ENCODE measurements around the gene MLKL. TPM values are rescaled to one million over a fixed set of nuclear protein-coding genes. Genes with fewer than 3 reads are reported as not detected.
A peak's percentile ranks its signal among the peaks of the same experiment; 100 is the strongest.

Gene MLKL
- total RNA-seq (5.2 TPM), polyA plus RNA-seq (10.7 TPM)

DNA sequence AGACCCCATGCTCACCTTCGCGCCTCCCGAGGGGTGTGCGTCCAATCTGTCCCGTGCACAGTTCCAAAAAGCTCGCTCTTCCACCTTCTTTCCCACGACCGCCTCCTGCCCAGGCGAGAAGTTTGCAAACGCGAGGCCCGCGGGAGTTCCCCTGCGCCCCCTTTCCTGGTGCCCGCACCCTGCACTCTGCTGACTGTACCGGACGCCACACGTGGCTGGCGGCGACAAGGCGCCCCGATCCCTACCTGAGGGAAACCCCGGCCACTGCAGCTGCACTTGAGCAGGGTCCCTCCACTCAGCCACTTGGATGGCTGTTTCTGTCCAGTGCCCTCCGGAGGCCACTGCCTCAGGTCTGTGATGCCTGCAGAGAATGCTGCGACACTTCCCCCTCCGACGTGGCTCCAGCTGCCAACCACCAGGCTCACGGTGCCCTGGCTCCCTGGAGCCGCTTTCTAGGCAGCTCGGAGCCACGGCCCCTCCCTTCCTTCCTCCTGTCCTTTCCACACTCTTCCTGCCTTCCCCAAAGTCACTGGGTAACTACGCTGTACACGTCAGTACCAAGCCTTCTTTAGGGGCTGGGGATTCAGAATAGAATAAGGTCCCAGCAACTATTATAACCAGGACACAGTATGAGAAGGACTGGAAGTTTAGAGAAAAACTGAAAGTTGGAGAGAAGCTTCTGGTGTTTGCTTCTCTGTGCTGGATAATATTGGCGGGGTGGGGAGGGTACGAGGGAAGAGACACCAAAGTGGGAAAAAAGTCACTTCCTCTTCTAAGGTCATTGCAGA, at the start of gene MLKL:
TSS of gene MLKL (minus strand) at position 425 of the 788 bp plus-strand sequence. CDS start 5,105 bp downstream, outside the sequence.
- 2% methylated on average over 35 of the region's 35 CpGs for WGBS
- H3K36me3 ChIP-seq (ENCODE audit: insufficient read depth): no peaks in the 10 kb centered on the region
- H3K27ac ChIP-seq (ENCODE audit: low read depth): peak within 1 kb of the TSS; percentile 55
- no peak for DNase-seq (ENCODE audit: extremely low spot score)
- H3K4me1 ChIP-seq (ENCODE audit: insufficient read depth): no peaks in the 10 kb centered on the region
- peak within 1 kb of the TSS; percentile 63 for H3K4me3 ChIP-seq (ENCODE audit: low read depth, low read length)

DNA sequence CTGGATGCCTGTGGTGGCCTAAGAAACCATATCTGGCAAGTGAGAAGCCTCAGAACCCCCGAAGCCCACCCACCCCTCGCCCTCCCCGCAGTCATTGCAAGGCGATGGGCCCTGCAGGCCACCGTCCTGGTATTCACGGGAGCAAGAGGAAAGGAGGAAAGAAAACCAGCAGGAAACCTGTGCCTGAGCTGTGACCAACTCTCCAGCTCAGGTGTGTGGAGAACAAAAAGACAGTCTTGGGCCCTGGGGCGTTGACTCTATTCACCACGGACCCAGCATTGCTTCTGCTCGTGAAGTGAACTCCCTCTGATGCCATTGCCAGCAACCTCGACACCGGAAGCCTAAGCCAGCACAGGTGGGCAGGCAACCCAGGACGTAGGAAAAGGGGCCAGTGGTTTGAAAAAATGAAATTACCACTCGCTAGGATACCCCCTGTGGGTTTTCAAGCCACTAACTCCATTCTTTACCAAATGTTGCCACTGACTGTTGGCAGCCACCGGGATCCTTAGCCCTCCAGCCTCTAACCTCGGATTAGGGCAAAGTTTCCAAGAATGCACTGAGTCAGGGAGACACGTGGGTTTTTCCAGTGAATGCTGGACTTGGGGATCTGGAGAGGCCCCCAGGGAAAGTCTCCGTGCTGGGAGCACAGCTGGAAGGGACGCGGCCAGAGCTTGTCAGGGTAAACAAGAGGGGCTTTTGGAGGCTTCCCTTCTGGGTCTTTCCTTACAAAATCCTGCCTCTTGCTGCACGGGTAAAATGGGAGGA, 48.8 kb upstream of the MLKL start:
- Histone ChIP-seq H3K4me1 (ENCODE audit: insufficient read depth) (no peaks in the 10 kb centered on the region), H3K27ac (ENCODE audit: low read depth) (no peak overlapping the region), H3K4me3 (ENCODE audit: low read depth, low read length) (no peak overlapping the region), H3K36me3 (ENCODE audit: insufficient read depth) (no peaks in the 10 kb centered on the region)
- 49% methylated on average over 20 of the region's 20 CpGs for WGBS
- DNase-seq (ENCODE audit: extremely low spot score): no peak

DNA sequence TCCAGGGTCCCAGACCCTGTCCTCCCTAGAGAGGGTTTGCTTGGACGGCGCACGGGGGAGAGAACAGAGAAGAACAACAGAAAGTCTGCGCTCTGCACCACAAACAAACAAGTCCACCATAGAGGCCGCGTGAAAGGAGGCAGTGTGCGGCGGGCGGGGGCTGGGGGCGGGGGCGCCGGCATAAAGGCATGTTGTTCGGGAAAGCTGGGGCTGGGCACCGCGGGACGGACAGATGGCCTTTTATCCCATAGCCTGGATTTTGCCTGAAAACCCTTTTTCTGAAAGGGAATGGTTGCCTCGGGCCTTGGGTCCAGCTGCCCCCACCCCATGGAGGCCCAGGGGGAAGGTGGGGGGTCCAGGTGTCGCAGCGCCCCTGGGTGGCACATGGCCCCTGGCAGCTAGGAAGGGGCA, 48.0 kb upstream of the MLKL start:
- H3K4me1 ChIP-seq (ENCODE audit: insufficient read depth): no peaks in the 10 kb centered on the region
- H3K4me3 ChIP-seq (ENCODE audit: low read depth, low read length): no peak overlapping the region
- H3K27ac ChIP-seq (ENCODE audit: low read depth): no peak overlapping the region
- WGBS: 87% methylated on average over 19 of the region's 19 CpGs
- no peaks in the 10 kb centered on the region for H3K36me3 ChIP-seq (ENCODE audit: insufficient read depth)
- no peak for DNase-seq (ENCODE audit: extremely low spot score)

DNA sequence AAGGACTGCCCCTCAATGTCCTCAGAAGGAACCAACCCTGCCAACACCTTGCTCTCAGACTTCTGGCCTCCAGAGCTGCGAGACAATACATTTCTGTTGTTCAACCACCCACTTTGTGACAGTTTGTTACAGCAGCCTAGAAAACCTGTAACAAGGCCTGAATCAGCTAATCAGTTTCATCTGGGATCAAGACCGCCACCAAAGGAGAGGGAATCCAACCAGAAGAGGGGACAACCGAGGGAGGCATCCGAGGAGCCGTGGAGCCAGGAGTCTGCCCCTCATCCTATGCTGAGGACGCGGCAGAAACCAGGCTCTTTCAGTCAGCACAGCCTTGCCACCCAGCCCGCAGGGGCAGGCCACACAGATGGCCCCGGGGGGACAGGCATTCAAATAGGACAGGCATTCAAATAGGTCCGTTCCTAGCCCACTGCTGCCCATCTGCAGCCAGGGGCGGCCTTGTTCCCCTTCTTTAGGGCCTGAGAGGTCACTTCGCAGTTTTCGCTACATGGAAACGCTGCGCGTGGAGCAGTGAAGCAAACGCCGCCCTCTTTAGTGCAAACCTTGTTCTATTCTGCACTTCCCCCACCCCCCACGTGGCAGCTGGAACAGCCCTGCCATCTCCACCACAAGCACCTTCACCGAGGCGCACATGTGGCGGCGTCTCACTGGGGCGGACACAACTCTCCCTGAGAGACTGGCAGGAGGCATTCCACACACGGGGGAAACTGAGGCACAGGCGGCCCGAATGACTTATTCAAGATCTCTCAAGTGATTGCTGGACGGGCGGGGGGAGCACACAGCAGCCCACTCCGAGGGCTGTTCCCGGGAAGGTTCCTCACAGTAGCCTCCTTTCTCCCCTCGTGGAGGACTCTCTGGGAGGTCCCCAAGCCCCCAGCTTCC, 47.3 kb upstream of the MLKL start:
- Histone ChIP-seq H3K4me1 (ENCODE audit: insufficient read depth) (no peaks in the 10 kb centered on the region), H3K4me3 (ENCODE audit: low read depth, low read length) (no peak overlapping the region), H3K36me3 (ENCODE audit: insufficient read depth) (no peaks in the 10 kb centered on the region), H3K27ac (ENCODE audit: low read depth) (no peak overlapping the region)
- no peak for DNase-seq (ENCODE audit: extremely low spot score)
- WGBS: 81% methylated on average over 32 of the region's 32 CpGs

DNA sequence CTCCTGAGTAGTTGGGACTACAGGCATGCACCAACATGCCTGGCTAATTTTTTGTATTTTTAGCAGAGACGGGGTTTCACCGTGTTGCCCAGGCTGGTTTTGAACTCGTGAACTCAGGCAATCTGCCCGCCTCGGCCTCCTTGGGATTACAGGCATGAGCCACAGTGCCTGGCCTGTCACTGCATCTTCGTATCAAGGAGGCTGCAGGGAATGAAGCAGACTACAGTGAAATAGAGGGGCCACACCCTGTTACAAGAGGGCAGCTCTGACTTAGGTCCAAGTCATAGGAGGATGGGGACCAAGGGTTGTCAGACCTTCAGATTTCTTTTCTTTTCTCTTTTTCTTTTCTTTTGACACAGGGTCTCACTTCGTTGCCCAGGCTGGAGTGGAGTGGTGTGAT, 45.3 kb upstream of the MLKL start:
- no peaks in the 10 kb centered on the region for H3K36me3 ChIP-seq (ENCODE audit: insufficient read depth)
- 88% methylated on average over 7 of the region's 7 CpGs for WGBS
- no peak for DNase-seq (ENCODE audit: extremely low spot score)
- no peak overlapping the region for H3K27ac ChIP-seq (ENCODE audit: low read depth)
- H3K4me1 ChIP-seq (ENCODE audit: insufficient read depth): no peaks in the 10 kb centered on the region
- no peak overlapping the region for H3K4me3 ChIP-seq (ENCODE audit: low read depth, low read length)

DNA sequence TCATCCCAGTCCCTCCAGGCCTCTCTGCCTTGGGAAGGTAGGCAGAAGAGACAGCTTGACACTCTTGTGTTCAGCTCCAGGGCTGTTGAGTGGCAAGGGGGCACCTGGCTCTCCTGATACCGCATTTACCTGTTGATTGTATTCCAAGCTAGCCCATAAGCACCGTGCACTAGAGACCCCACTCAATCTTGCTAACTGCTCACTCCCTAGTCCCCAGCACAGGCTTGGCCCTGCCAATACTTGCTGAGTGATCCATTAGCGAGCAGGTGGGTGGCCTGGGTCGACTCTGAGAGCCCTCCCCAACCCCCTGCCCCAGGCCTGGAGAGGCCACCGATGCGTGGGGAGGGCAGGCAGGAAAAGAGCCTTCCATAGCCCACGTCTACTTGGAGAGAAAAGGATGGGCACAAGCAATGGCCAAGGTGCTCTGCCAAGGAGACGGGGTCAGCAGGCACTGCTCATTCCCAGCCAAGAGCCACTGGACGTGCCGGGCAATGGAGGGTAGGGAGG, 44.5 kb upstream of the MLKL start:
- no peaks in the 10 kb centered on the region for H3K36me3 ChIP-seq (ENCODE audit: insufficient read depth)
- DNase-seq (ENCODE audit: extremely low spot score): no peak
- H3K4me3 ChIP-seq (ENCODE audit: low read depth, low read length): no peak overlapping the region
- no peak overlapping the region for H3K27ac ChIP-seq (ENCODE audit: low read depth)
- WGBS: 85% methylated on average over 10 of the region's 10 CpGs
- no peaks in the 10 kb centered on the region for H3K4me1 ChIP-seq (ENCODE audit: insufficient read depth)

DNA sequence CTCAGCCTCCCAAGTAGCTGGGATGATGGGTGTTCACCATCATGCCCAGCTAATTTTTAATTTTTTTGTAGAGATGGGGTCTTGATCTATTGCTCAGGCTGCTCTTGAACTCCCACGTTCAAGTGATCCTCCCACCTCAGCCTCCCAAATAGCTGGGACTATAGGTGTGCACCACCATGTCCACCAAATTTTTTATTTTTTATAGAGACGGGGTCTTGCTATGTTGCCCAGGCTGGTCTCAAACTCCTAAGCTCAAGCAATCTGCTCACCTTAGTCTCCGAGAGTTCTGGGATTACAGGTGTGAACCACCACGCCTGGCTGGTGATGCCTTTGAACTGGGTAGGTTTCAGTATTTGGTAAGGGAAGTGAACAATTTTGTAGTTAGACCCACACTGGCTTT, 43.9 kb upstream of the MLKL start:
- DNase-seq (ENCODE audit: extremely low spot score): no peak
- Histone ChIP-seq H3K27ac (ENCODE audit: low read depth) (no peak overlapping the region), H3K36me3 (ENCODE audit: insufficient read depth) (no peaks in the 10 kb centered on the region), H3K4me1 (ENCODE audit: insufficient read depth) (no peaks in the 10 kb centered on the region), H3K4me3 (ENCODE audit: low read depth, low read length) (no peak overlapping the region)
- 96% methylated on average over 4 of the region's 4 CpGs for WGBS

DNA sequence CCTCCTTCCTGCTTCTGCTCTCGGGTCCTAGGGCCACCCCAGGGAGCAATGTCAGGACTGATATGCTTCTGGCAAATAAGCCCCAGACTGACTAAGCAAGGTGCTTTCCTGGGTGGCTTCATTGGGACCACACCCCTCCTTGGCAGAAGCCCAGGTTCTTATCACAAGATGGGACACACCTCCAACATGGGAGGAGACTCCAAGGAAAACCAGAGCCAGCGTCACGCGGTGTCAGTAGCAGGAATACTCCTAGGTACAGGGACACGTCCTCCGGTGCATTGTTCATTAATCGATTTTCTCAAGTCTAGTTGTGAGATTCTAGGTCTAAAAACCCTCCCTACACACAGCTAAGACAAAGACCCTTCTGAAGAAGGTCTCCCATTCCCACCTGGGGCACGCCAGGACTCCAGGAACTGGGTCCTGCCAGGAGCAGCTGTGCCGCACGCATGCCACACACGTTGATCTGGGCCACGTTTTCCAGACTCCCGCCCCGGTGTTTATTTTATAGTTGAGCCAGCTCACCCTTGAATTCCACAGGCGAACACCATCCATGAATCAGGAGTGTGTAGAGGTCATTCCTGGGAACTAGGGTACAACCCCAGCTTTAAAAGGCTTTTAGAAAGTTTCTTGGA, 43.1 kb upstream of the MLKL start:
- H3K4me1 ChIP-seq (ENCODE audit: insufficient read depth): no peaks in the 10 kb centered on the region
- no peak for DNase-seq (ENCODE audit: extremely low spot score)
- peak overlapping the region; percentile 19 for H3K27ac ChIP-seq (ENCODE audit: low read depth)
- H3K4me3 ChIP-seq (ENCODE audit: low read depth, low read length): no peak overlapping the region
- WGBS: 41% methylated on average over 15 of the region's 15 CpGs
- no peaks in the 10 kb centered on the region for H3K36me3 ChIP-seq (ENCODE audit: insufficient read depth)

DNA sequence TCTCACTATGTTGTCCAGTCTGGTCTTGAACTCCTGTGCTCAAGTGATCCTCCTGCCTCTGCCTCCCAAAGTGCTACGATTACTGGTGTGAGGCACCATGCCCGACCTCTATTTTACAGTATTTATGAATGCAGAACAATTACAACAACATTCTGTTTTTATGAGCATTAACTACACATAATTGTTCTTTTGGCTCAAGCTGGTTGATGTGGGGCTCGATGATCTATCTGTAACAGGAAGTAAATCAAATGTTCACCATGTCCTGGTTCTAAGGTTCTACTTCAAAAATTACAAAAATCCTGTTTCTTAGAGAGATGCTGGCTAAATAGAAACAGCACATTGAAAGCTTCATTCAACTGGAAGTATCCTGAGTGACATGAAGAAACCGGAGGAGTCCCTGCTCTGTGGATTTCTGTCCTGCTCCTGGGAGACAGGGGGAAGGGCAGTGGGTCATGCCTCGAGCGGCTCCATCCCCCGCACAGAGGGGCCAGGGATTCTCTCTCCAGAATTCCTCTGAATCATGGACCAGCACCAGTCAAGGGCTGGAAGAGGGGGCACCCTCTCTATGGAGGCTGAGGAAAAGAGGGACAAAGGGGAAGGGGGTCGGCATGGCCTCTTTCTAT, 42.5 kb upstream of the MLKL start:
- Histone ChIP-seq H3K36me3 (ENCODE audit: insufficient read depth) (no peaks in the 10 kb centered on the region), H3K4me3 (ENCODE audit: low read depth, low read length) (no peak overlapping the region), H3K27ac (ENCODE audit: low read depth) (peak overlapping the region; percentile 19), H3K4me1 (ENCODE audit: insufficient read depth) (no peaks in the 10 kb centered on the region)
- 46% methylated on average over 8 of the region's 8 CpGs for WGBS
- DNase-seq (ENCODE audit: extremely low spot score): no peak

GRCh38 chr16:74742051-74742481, 41.4 kb upstream of the MLKL start:
- no peak overlapping the region for H3K4me3 ChIP-seq (ENCODE audit: low read depth, low read length)
- H3K27ac ChIP-seq (ENCODE audit: low read depth): no peak overlapping the region
- no peaks in the 10 kb centered on the region for H3K4me1 ChIP-seq (ENCODE audit: insufficient read depth)
- no peak for DNase-seq (ENCODE audit: extremely low spot score)
- WGBS: 35% methylated on average over 10 of the region's 10 CpGs
- no peaks in the 10 kb centered on the region for H3K36me3 ChIP-seq (ENCODE audit: insufficient read depth)

DNA sequence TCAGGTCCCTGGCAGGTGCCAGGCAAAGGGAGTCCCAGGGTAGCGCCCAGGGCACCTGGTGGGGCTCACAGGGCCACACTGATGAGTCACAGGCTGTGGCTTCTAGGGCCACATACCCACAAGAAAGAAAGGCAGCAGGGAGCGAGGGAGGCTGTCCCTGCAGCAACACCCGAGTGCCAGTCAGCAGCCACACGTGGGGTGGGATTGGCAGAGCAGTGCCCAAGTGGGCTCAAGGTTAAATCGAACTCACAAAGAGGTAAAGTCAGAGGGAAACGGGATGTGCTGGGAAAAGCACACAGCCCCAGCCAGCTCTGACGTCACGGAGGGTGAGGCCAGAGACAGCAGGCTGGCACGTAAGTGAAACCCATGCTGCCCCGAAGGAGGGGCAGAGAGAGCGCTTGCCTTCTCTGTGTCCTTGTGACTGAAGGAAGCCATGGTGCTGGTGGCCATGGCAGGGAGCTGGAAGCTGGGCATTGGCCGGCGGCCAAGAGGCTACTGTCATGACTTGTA, 40.2 kb upstream of the MLKL start:
- WGBS: 71% methylated on average over 13 of the region's 13 CpGs
- Histone ChIP-seq H3K36me3 (ENCODE audit: insufficient read depth) (no peaks in the 10 kb centered on the region), H3K27ac (ENCODE audit: low read depth) (peak overlapping the region; percentile 38), H3K4me3 (ENCODE audit: low read depth, low read length) (no peak overlapping the region), H3K4me1 (ENCODE audit: insufficient read depth) (no peaks in the 10 kb centered on the region)
- no peak for DNase-seq (ENCODE audit: extremely low spot score)

- peak overlapping the region; percentile 2 for H3K27ac ChIP-seq (ENCODE audit: low read depth)
- 54% methylated on average over 6 of the region's 6 CpGs for WGBS
- H3K36me3 ChIP-seq (ENCODE audit: insufficient read depth): no peaks in the 10 kb centered on the region
- H3K4me3 ChIP-seq (ENCODE audit: low read depth, low read length): no peak overlapping the region
- no peak for DNase-seq (ENCODE audit: extremely low spot score)
- H3K4me1 ChIP-seq (ENCODE audit: insufficient read depth): no peaks in the 10 kb centered on the region
These were observed 38.6 kb upstream of the MLKL start for GRCh38 chr16:74739275-74739674.
